Neural crest cell (in vitro differentiated cells): Measurements from ENCODE around the gene FGF9. TPM values are rescaled to one million over a fixed set of nuclear protein-coding genes. Genes with fewer than 3 reads are reported as not detected.

ENCODE experiments used
- DNase-seq: peaks from one replicate; pipeline ENCODE4 v3.0.0; 2021; ENCODE audit warnings: low read depth, mixed read lengths, low spot score
- H3K27ac Mint-ChIP-seq: one replicate; pipeline ENCODE4 v1.8.0; 2021; ENCODE audit warnings: mild to moderate bottlenecking, mixed read lengths; ENCODE audit not compliant: unreplicated experiment
- H3K27me3 Mint-ChIP-seq: 2 replicates; pipeline ENCODE4 v1.8.0; 2021; ENCODE audit warnings: low read depth, mild to moderate bottlenecking, mixed read lengths
- H3K36me3 Mint-ChIP-seq: 2 replicates; pipeline ENCODE4 v1.8.0; 2021; ENCODE audit warnings: low read depth, mild to moderate bottlenecking, mixed read lengths
- H3K4me1 Mint-ChIP-seq: 2 replicates; pipeline ENCODE4 v1.8.0; 2021; ENCODE audit warnings: mixed read lengths
- H3K4me3 Mint-ChIP-seq: one replicate; pipeline ENCODE4 v1.8.0; 2021; ENCODE audit warnings: mild to moderate bottlenecking, mixed read lengths
- H3K9me3 Mint-ChIP-seq: 2 replicates; pipeline ENCODE4 v1.8.0; 2021; ENCODE audit warnings: mixed read lengths
- total RNA-seq: library from RNA; stranded (reverse); gene quantifications from 2 replicates; pipeline ENCODE4 v1.2.1, GENCODE V29; 2021
- TF ChIP-seq, protein P1 (sequence below): fragments of 200-600 bp; sonication (generic); conservative IDR thresholded peaks from 2 replicates; pipeline ENCODE4 v1.5.0; 2021; ENCODE audit warnings: antibody characterized with exemption, mild to moderate bottlenecking

The FGF9 gene
- total RNA-seq, 1 donor from 2014 or later, result 3.7 TPM

- no peak overlapping the region for H3K27ac Mint-ChIP-seq
- no peaks in the 10 kb centered on the region for H3K36me3 Mint-ChIP-seq
- TF ChIP-seq, protein P1, sequence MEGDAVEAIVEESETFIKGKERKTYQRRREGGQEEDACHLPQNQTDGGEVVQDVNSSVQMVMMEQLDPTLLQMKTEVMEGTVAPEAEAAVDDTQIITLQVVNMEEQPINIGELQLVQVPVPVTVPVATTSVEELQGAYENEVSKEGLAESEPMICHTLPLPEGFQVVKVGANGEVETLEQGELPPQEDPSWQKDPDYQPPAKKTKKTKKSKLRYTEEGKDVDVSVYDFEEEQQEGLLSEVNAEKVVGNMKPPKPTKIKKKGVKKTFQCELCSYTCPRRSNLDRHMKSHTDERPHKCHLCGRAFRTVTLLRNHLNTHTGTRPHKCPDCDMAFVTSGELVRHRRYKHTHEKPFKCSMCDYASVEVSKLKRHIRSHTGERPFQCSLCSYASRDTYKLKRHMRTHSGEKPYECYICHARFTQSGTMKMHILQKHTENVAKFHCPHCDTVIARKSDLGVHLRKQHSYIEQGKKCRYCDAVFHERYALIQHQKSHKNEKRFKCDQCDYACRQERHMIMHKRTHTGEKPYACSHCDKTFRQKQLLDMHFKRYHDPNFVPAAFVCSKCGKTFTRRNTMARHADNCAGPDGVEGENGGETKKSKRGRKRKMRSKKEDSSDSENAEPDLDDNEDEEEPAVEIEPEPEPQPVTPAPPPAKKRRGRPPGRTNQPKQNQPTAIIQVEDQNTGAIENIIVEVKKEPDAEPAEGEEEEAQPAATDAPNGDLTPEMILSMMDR, result no peak
- no peak overlapping the region for H3K4me3 Mint-ChIP-seq
- no peaks in the 10 kb centered on the region for H3K27me3 Mint-ChIP-seq
- H3K9me3 Mint-ChIP-seq, result peaks cover 10% of the 10 kb centered on the region
- no peaks in the 10 kb centered on the region for H3K4me1 Mint-ChIP-seq
- DNase-seq, result no peak
Observed at GRCh38 chr13:21710163-21710562, 39.3 kb downstream of the FGF9 start.

GRCh38 chr13:21717817-21718216 lies 46.9 kb downstream of the FGF9 start:
- no peak for DNase-seq
- Mint-ChIP-seq H3K36me3 (no peaks in the 10 kb centered on the region), H3K27ac (no peak overlapping the region)

DNA sequence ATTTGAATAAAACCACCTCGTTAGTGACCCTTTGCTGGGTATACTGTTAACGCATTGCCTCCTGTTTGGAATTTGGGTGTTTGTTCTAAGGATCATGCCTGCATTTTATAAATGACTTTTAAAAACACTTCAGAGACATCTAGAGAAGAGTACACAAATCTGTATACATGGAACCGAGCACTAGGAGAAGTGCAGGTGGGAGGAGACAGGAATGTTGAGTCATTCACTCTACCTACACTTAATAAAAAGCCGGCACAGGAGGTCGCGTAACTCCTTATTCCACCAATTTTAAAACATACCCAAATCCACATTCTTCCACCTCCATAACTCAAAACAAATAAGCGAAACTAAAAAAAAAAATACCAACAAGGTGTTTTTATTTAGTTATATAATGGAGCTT lies 48.6 kb downstream of the FGF9 start:
- Mint-ChIP-seq H3K9me3 (no peaks in the 10 kb centered on the region), H3K27me3 (peaks cover 29% of the 10 kb centered on the region), H3K27ac (no peak overlapping the region), H3K4me3 (no peak overlapping the region), H3K36me3 (no peaks in the 10 kb centered on the region), H3K4me1 (no peaks in the 10 kb centered on the region)
- TF ChIP-seq, protein P1, result no peak
- no peak for DNase-seq

More at GRCh38 chr13:21717817-21718216, 46.9 kb downstream of the FGF9 start:
- no peak overlapping the region for H3K4me3 Mint-ChIP-seq
- H3K27me3 Mint-ChIP-seq, result peaks cover 29% of the 10 kb centered on the region
- TF ChIP-seq, protein P1, result no peak
- no peaks in the 10 kb centered on the region for H3K4me1 Mint-ChIP-seq
- no peaks in the 10 kb centered on the region for H3K9me3 Mint-ChIP-seq

DNA sequence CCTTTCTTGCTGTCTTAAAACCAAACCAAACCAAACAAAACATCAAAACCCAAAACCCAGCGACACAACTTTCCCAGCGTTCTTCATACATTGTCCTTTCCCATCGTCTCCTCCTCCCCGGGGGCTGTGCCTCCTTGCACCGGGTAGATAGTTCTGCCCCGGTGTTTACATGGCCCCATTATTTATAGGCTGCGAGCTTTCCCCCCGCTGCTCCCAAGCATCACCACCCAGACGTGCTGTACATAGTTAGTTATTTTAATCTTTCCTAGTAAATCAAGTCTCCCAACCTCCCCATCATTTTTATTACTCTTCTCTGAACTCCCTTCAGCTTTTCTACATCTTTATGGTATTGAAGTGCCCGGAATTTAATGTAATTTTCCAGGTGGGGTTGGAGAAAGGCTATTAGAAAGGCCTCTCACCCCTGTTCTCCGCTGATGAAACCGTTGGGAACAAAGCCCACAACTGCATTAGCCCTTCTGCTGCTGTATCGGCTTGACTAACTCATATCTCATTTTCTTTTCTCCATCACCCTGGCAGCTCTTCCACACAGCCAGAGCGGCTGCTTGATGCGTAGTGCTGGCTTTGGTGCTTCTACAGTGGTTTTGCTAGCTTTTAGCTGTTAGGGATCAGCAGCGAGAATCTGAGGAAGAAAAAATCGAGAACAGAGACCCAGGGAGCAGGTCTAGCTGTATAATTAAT lies 53.1 kb downstream of the FGF9 start:
- Mint-ChIP-seq H3K9me3 (peaks cover 6% of the 10 kb centered on the region), H3K27me3 (peaks cover 31% of the 10 kb centered on the region), H3K4me1 (no peaks in the 10 kb centered on the region), H3K4me3 (no peak overlapping the region), H3K27ac (no peak overlapping the region), H3K36me3 (peaks cover 3% of the 10 kb centered on the region)
- TF ChIP-seq, protein P1, result no peak
- DNase-seq, result no peak

- TF ChIP-seq, protein P1, result no peak
- Mint-ChIP-seq H3K9me3 (peaks cover 10% of the 10 kb centered on the region), H3K4me3 (no peak overlapping the region), H3K27ac (no peak overlapping the region), H3K36me3 (peaks cover 3% of the 10 kb centered on the region), H3K4me1 (no peaks in the 10 kb centered on the region), H3K27me3 (peaks cover 2% of the 10 kb centered on the region)
- DNase-seq, result no peak
Observed at GRCh38 chr13:21730186-21730880, 59.5 kb downstream of the FGF9 start.
